Panc1 (cell line): ENCODE results near the gene TLL2.

Experiments
- CTCF ChIP-seq: fragments of 450-650 bp; IDR thresholded peaks from 2 replicates; pipeline ENCODE4 v1.5.1; 2017; ENCODE audit warnings: mild to moderate bottlenecking
- POLR2AphosphoS5 ChIP-seq: IDR thresholded peaks from 2 replicates; pipeline ENCODE4 v1.6.1; 2012; ENCODE audit warnings: mild to moderate bottlenecking, low read depth, low read length, moderate library complexity
- SIN3A ChIP-seq: IDR thresholded peaks from 2 replicates; pipeline ENCODE4 v1.6.1; 2012; ENCODE audit warnings: low read depth, mild to moderate bottlenecking, low read length, moderate library complexity, borderline replicate concordance; ENCODE audit not compliant: insufficient read depth
- TCF7L2 ChIP-seq: IDR thresholded peaks from 2 replicates; pipeline ENCODE4 v1.6.1; 2011; ENCODE audit warnings: mild to moderate bottlenecking, low read depth, low read length, inconsistent platforms

- TF ChIP-seq CTCF (no peak), TCF7L2 (no peak), POLR2AphosphoS5 (no peak), SIN3A (no peak)
These were observed 134.0 kb downstream of the TLL2 start for GRCh38 chr10:96379758-96380157.
